B cell (primary cell): ENCODE data around the gene PLCB1.

Experiments used
- EZH2 ChIP-seq: IDR thresholded peaks from 2 replicates; pipeline ENCODE4 v1.6.1; 2012; ENCODE audit warnings: borderline replicate concordance, low read depth, mild to moderate bottlenecking, moderate library complexity, low read length; ENCODE audit not compliant: insufficient read depth, poor library complexity, severe bottlenecking
- TF ChIP-seq, protein P1 (sequence below): fragments of 200-600 bp; IDR thresholded peaks from one replicate; pipeline ENCODE4 v1.8.0; 2022; ENCODE audit warnings: antibody characterized with exemption, mild to moderate bottlenecking

DNA sequence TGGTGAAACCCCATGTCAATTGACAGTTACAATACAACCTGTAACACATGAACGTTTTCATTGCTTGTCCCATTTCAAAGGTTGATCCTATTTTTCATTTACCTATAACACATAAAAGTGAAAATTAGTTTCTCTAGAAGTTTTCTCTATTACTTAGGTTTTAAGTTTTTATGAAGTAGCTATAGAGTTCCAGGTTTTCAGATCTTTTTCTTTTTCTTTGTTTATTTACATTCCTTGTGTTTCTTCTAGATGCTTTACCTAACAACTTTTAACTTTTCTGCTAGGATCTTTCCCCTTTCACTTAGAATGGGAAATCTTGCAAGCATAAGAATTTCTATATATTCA lies 232.6 kb downstream of the PLCB1 start:
- TF ChIP-seq, protein P1, sequence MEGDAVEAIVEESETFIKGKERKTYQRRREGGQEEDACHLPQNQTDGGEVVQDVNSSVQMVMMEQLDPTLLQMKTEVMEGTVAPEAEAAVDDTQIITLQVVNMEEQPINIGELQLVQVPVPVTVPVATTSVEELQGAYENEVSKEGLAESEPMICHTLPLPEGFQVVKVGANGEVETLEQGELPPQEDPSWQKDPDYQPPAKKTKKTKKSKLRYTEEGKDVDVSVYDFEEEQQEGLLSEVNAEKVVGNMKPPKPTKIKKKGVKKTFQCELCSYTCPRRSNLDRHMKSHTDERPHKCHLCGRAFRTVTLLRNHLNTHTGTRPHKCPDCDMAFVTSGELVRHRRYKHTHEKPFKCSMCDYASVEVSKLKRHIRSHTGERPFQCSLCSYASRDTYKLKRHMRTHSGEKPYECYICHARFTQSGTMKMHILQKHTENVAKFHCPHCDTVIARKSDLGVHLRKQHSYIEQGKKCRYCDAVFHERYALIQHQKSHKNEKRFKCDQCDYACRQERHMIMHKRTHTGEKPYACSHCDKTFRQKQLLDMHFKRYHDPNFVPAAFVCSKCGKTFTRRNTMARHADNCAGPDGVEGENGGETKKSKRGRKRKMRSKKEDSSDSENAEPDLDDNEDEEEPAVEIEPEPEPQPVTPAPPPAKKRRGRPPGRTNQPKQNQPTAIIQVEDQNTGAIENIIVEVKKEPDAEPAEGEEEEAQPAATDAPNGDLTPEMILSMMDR, result no peak
- TF ChIP-seq EZH2, result no peak
